H9 (cell line): ENCODE results near the gene THSD7A. TPM values are rescaled to one million over a fixed set of nuclear protein-coding genes. Genes with fewer than 3 reads are reported as not detected.
A peak's percentile ranks its signal among the peaks of the same experiment; 100 is the strongest.

Experiments
- DNase-seq: peaks from one replicate; pipeline ENCODE4 v3.0.0-alpha.2; 2017
- H2AFZ ChIP-seq: one replicate; pipeline ENCODE4 v1.6.1; 2013; ENCODE audit warnings: mild to moderate bottlenecking, low read length, control low read depth, moderate library complexity
- H2AK5ac ChIP-seq: 2 replicates; pipeline ENCODE4 v1.6.1; 2013; ENCODE audit warnings: low read length, control low read depth, mixed read lengths; ENCODE audit not compliant: insufficient read length
- H2BK120ac ChIP-seq: one replicate; pipeline ENCODE4 v1.6.1; 2013; ENCODE audit warnings: low read depth, mild to moderate bottlenecking, low read length, control low read depth, inconsistent platforms; ENCODE audit not compliant: poor library complexity, severe bottlenecking
- H2BK12ac ChIP-seq: 2 replicates; pipeline ENCODE4 v1.6.1; 2013; ENCODE audit warnings: low read length, control low read depth, mixed read lengths, low read depth; ENCODE audit not compliant: insufficient read length
- H2BK15ac ChIP-seq: 2 replicates; pipeline ENCODE4 v1.6.1; 2013; ENCODE audit warnings: low read depth, low read length, control low read depth
- H2BK20ac ChIP-seq: one replicate; pipeline ENCODE4 v1.6.1; 2013; ENCODE audit warnings: low read depth, mild to moderate bottlenecking, low read length, control low read depth, inconsistent platforms; ENCODE audit not compliant: poor library complexity, severe bottlenecking
- H2BK5ac ChIP-seq: 2 replicates; pipeline ENCODE4 v1.6.1; 2013; ENCODE audit warnings: low read length, control low read depth, mixed read lengths; ENCODE audit not compliant: insufficient read length
- H3K14ac ChIP-seq: 2 replicates; pipeline ENCODE4 v1.6.1; 2013; ENCODE audit warnings: low read length, control low read depth; ENCODE audit not compliant: insufficient read depth
- H3K18ac ChIP-seq: 2 replicates; pipeline ENCODE4 v1.6.1; 2013; ENCODE audit warnings: low read depth, mild to moderate bottlenecking, mixed read lengths, low read length, control low read depth; ENCODE audit not compliant: insufficient read length
- H3K23ac ChIP-seq: 2 replicates; pipeline ENCODE4 v1.6.1; 2013; ENCODE audit warnings: low read length, control low read depth, mixed read lengths, low read depth; ENCODE audit not compliant: insufficient read length
- H3K23me2 ChIP-seq: 2 replicates; pipeline ENCODE4 v1.6.1; 2013; ENCODE audit warnings: low read depth, mild to moderate bottlenecking, mixed read lengths, low read length, control low read depth; ENCODE audit not compliant: insufficient read length, poor library complexity, severe bottlenecking
- H3K27ac ChIP-seq: 2 replicates; pipeline ENCODE4 v1.5.1; 2013; ENCODE audit warnings: low read length, control low read depth, mixed read lengths, low read depth; ENCODE audit not compliant: insufficient read length
- H3K27me3 ChIP-seq: 2 replicates; pipeline ENCODE4 v1.6.1; 2013; ENCODE audit warnings: low read length, control low read depth, inconsistent platforms; ENCODE audit not compliant: insufficient read depth
- H3K4ac ChIP-seq: 2 replicates; pipeline ENCODE4 v1.6.1; 2013; ENCODE audit warnings: low read depth, mild to moderate bottlenecking, control low read depth, inconsistent platforms, low read length, moderate library complexity
- H3K4me1 ChIP-seq: 2 replicates; pipeline ENCODE4 v1.6.1; 2013; ENCODE audit warnings: low read length, control low read depth, inconsistent platforms; ENCODE audit not compliant: insufficient read depth
- H3K4me2 ChIP-seq: 2 replicates; pipeline ENCODE4 v1.6.1; 2013; ENCODE audit warnings: low read length, control low read depth, mixed read lengths; ENCODE audit not compliant: insufficient read length, insufficient read depth
- H3K56ac ChIP-seq: 2 replicates; pipeline ENCODE4 v1.6.1; 2013; ENCODE audit warnings: low read depth, mild to moderate bottlenecking, mixed read lengths, low read length, control low read depth; ENCODE audit not compliant: insufficient read length
- H3K79me1 ChIP-seq: 2 replicates; pipeline ENCODE4 v1.6.1; 2013; ENCODE audit warnings: low read depth, mild to moderate bottlenecking, moderate library complexity, low read length, control low read depth, inconsistent platforms; ENCODE audit not compliant: insufficient read depth, poor library complexity, severe bottlenecking
- H3K79me2 ChIP-seq: 2 replicates; pipeline ENCODE4 v1.6.1; 2013; ENCODE audit warnings: low read length, control low read depth, inconsistent platforms; ENCODE audit not compliant: insufficient read depth
- H3K9ac ChIP-seq: 2 replicates; pipeline ENCODE4 v1.6.1; 2013; ENCODE audit warnings: low read length, control low read depth, mixed read lengths; ENCODE audit not compliant: insufficient read length; ENCODE audit errors: extremely low read depth
- H3K9me3 ChIP-seq: one replicate; pipeline ENCODE4 v1.6.1; 2013; ENCODE audit warnings: low read depth, low read length, inconsistent platforms; ENCODE audit not compliant: control insufficient read depth
- H3T11ph ChIP-seq: one replicate; pipeline ENCODE4 v1.6.1; 2013; ENCODE audit warnings: mild to moderate bottlenecking, low read length, control low read depth, inconsistent platforms
- H4K20me1 ChIP-seq: one replicate; pipeline ENCODE4 v1.6.1; 2013; ENCODE audit not compliant: control insufficient read depth, insufficient read length, insufficient read depth
- H4K5ac ChIP-seq: 2 replicates; pipeline ENCODE4 v1.6.1; 2013; ENCODE audit warnings: low read depth, mild to moderate bottlenecking, mixed read lengths, low read length, control low read depth; ENCODE audit not compliant: insufficient read length
- H4K8ac ChIP-seq: replicated peaks from 2 replicates; pipeline ENCODE4 v1.6.1; 2013; ENCODE audit warnings: low read length, control low read depth, mixed read lengths, low read depth; ENCODE audit not compliant: insufficient read length
- H4K91ac ChIP-seq: 2 replicates; pipeline ENCODE4 v1.6.1; 2013; ENCODE audit warnings: low read depth, mild to moderate bottlenecking, moderate library complexity, mixed read lengths, low read length, control low read depth; ENCODE audit not compliant: insufficient read length
- H3K27ac Mint-ChIP-seq, 3 experiments: 2 replicates in 2 of 3; 3 replicates in 1 of 3; pipeline ENCODE4 v1.8.0; 2020 to 2021; ENCODE audit warnings: mixed read lengths in 3 of 3, mild to moderate bottlenecking in 1 of 3, moderate library complexity in 1 of 3
- H3K27me3 Mint-ChIP-seq: 2 replicates; pipeline ENCODE4 v1.8.0; 2021; ENCODE audit warnings: low read depth, mild to moderate bottlenecking, moderate library complexity, mixed read lengths
- H3K36me3 Mint-ChIP-seq, 3 experiments: 2 replicates in 2 of 3; 3 replicates in 1 of 3; pipeline ENCODE4 v1.8.0; 2020 to 2021; ENCODE audit warnings: low read depth in 3 of 3, mixed read lengths in 3 of 3; ENCODE audit not compliant: insufficient read depth in 1 of 3
- H3K4me1 Mint-ChIP-seq, 2 experiments: 2 replicates each; pipeline ENCODE4 v1.8.0; 2020; ENCODE audit warnings: mixed read lengths in 2 of 2
- H3K4me3 Mint-ChIP-seq, 2 experiments: 2 replicates in 1 of 2; 3 replicates in 1 of 2; pipeline ENCODE4 v1.8.0; 2020 to 2021; ENCODE audit warnings: mild to moderate bottlenecking in 2 of 2, mixed read lengths in 2 of 2, moderate library complexity in 1 of 2
- H3K9me3 Mint-ChIP-seq, 2 experiments: 2 replicates in 1 of 2; 3 replicates in 1 of 2; pipeline ENCODE4 v1.8.0; 2020; ENCODE audit warnings: mild to moderate bottlenecking in 2 of 2, mixed read lengths in 2 of 2, moderate library complexity in 1 of 2
- CTCF ChIP-seq: fragments of 200-600 bp; sonication (generic); conservative IDR thresholded peaks from 3 replicates; pipeline ENCODE4 v1.8.0; 2021; ENCODE audit warnings: antibody characterized with exemption, mild to moderate bottlenecking
- WGBS: extraction: QIAGEN DNeasy Blood & Tissue Kit; methylation state at CpG from one replicate; pipeline ENCODE4 v1.1.7; 2013; ENCODE audit warnings: missing lambda C conversion rate, low lambda C conversion rate, mixed read lengths; ENCODE audit not compliant: insufficient read length; ENCODE audit errors: extremely low coverage; 5-methylcytosine and 5-hydroxymethylcytosine counted together
- total RNA-seq: library from RNA; stranded (reverse); gene quantifications from 2 replicates; pipeline ENCODE4 v1.2.1, GENCODE V29; 2021

The THSD7A gene
- total RNA-seq, 1 experiment from 2014 or later = 0.42 TPM

- Mint-ChIP-seq H3K27ac (peak overlapping the region in 1 of 3 experiments; percentile 42; a peak in 1 of 7 replicates), H3K4me3 (no peak overlapping the region)
Observed at GRCh38 chr7:11593322-11593721, 238.7 kb downstream of the THSD7A start.

More at GRCh38 chr7:11593322-11593721, 238.7 kb downstream of the THSD7A start:
- no peaks in the 10 kb centered on the region for H4K20me1 ChIP-seq
- no peak overlapping the region for H2BK120ac ChIP-seq
- no peak overlapping the region for H2BK12ac ChIP-seq
- no peaks in the 10 kb centered on the region for H3K27me3 Mint-ChIP-seq
- WGBS = no CpG with 5 or more reads among the region's 5 CpGs
- no peak overlapping the region for H2BK5ac ChIP-seq
- H4K8ac ChIP-seq = no peak overlapping the region
- no peaks in the 10 kb centered on the region for H3K23me2 ChIP-seq
- no peak overlapping the region for H3T11ph ChIP-seq
- H3K27me3 ChIP-seq = no peaks in the 10 kb centered on the region
- H3K9ac ChIP-seq = no peak overlapping the region
- no peak overlapping the region for H3K4ac ChIP-seq
- H3K4me2 ChIP-seq = no peak overlapping the region
- H4K5ac ChIP-seq = no peak overlapping the region
- no peaks in the 10 kb centered on the region; a peak in 1 of 5 replicates for H3K9me3 Mint-ChIP-seq
- no peak for DNase-seq
- no peaks in the 10 kb centered on the region for H3K9me3 ChIP-seq
- TF ChIP-seq CTCF = no peak
- no peaks in the 10 kb centered on the region for H3K4me1 ChIP-seq
- H3K23ac ChIP-seq = no peak overlapping the region
- no peak overlapping the region for H2AFZ ChIP-seq
- no peak overlapping the region for H4K91ac ChIP-seq
- no peak overlapping the region for H2BK20ac ChIP-seq
- no peak overlapping the region for H3K56ac ChIP-seq
- no peaks in the 10 kb centered on the region for H3K79me1 ChIP-seq
- peaks cover 2 to 4% (median 3%) of the 10 kb centered on the region in 3 experiments; a peak in 5 of 7 replicates for H3K36me3 Mint-ChIP-seq
- H3K4me1 Mint-ChIP-seq = no peaks in the 10 kb centered on the region
- no peak overlapping the region for H3K18ac ChIP-seq
- H3K14ac ChIP-seq = no peak overlapping the region
- H2BK15ac ChIP-seq = no peak overlapping the region
- H3K79me2 ChIP-seq = no peaks in the 10 kb centered on the region
- H2AK5ac ChIP-seq = no peak overlapping the region
- H3K27ac ChIP-seq = no peak overlapping the region
